ENCODE measurements around the gene KCNQ1. TPM values are rescaled to one million over a fixed set of nuclear protein-coding genes. Genes with fewer than 3 reads are reported as not detected.

The KCNQ1 gene
- total RNA-seq, 4 donors from 2014 or later = 5.6 to 46.8 (median 24.6) TPM

- Histone ChIP-seq H3K9me3 (no peaks in the 10 kb centered on the region), H3K4me3 (peak overlapping the region in 3 of 4 donors; percentile 13 to 32 (median 25)), H3K36me3 (no peaks in the 10 kb centered on the region), H3K4me1 (peaks cover 0 to 12% (median 11%) of the 10 kb centered on the region in 4 donors), H3K27ac (no peak overlapping the region), H3K27me3 (peaks cover 44% of the 10 kb centered on the region)
- WGBS, 2 donors (ENCODE audit: low coverage in 1 of 2) = 9% methylated on average over 77 of the region's 96 CpGs; no CpG with 5 or more reads in 1 of the 2 donors
- intact Hi-C loops (cut with DNase I; ENCODE audit: low total_unique reads) (no loop called here), in situ Hi-C loops (cut with MboI; ENCODE audit: low pct_ligation_motif_present in 1 of 4, low pct_unique_long_range_greater_than_20kb in 1 of 4, low sequenced_read_pairs in 3 of 4) (no loop called here)
- no peak for TF ChIP-seq EP300 (IDR thresholded peaks at IDR 0.05; ENCODE audit: low read depth)
- no peak for TF ChIP-seq POLR2AphosphoS5 (IDR thresholded peaks at IDR 0.05)
- TF ChIP-seq, protein P1, sequence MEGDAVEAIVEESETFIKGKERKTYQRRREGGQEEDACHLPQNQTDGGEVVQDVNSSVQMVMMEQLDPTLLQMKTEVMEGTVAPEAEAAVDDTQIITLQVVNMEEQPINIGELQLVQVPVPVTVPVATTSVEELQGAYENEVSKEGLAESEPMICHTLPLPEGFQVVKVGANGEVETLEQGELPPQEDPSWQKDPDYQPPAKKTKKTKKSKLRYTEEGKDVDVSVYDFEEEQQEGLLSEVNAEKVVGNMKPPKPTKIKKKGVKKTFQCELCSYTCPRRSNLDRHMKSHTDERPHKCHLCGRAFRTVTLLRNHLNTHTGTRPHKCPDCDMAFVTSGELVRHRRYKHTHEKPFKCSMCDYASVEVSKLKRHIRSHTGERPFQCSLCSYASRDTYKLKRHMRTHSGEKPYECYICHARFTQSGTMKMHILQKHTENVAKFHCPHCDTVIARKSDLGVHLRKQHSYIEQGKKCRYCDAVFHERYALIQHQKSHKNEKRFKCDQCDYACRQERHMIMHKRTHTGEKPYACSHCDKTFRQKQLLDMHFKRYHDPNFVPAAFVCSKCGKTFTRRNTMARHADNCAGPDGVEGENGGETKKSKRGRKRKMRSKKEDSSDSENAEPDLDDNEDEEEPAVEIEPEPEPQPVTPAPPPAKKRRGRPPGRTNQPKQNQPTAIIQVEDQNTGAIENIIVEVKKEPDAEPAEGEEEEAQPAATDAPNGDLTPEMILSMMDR (IDR thresholded peaks at IDR 0.05) = no peak
- no peak for TF ChIP-seq POLR2A (IDR thresholded peaks at IDR 0.05)
- DNase-seq = no peak
Observed at GRCh38 chr11:2862395-2863275, 417.8 kb downstream of the KCNQ1 start.

GRCh38 chr11:2863276-2863618 lies 418.4 kb downstream of the KCNQ1 start:
- TF ChIP-seq POLR2AphosphoS5 (IDR thresholded peaks at IDR 0.05) = no peak
- no peak for TF ChIP-seq POLR2A (IDR thresholded peaks at IDR 0.05)
- TF ChIP-seq, protein P1 (IDR thresholded peaks at IDR 0.05) = no peak
- TF ChIP-seq EP300 (IDR thresholded peaks at IDR 0.05; ENCODE audit: low read depth) = no peak
- H3K9me3 ChIP-seq = no peaks in the 10 kb centered on the region
- in situ Hi-C loops (cut with MboI; ENCODE audit: low pct_ligation_motif_present in 1 of 4, low pct_unique_long_range_greater_than_20kb in 1 of 4, low sequenced_read_pairs in 3 of 4) (no loop called here), intact Hi-C loops (cut with DNase I; ENCODE audit: low total_unique reads) (no loop called here)
- H3K36me3 ChIP-seq = no peaks in the 10 kb centered on the region
- no peak overlapping the region for H3K27ac ChIP-seq
- H3K27me3 ChIP-seq = peaks cover 50% of the 10 kb centered on the region
- 73 to 76% methylated on average over 5 to 13 of the region's 13 CpGs for WGBS, 2 donors (ENCODE audit: low coverage in 1 of 2)
- peaks cover 0 to 12% (median 11%) of the 10 kb centered on the region in 4 donors for H3K4me1 ChIP-seq
- H3K4me3 ChIP-seq = no peak overlapping the region
- no peak for DNase-seq

- 17 to 74% methylated on average over 1 to 10 of the region's 10 CpGs for WGBS, 2 donors (ENCODE audit: low coverage in 1 of 2)
- peaks cover 66% of the 10 kb centered on the region for H3K27me3 ChIP-seq
Observed at GRCh38 chr11:2864901-2865300, 420.1 kb downstream of the KCNQ1 start.

DNA sequence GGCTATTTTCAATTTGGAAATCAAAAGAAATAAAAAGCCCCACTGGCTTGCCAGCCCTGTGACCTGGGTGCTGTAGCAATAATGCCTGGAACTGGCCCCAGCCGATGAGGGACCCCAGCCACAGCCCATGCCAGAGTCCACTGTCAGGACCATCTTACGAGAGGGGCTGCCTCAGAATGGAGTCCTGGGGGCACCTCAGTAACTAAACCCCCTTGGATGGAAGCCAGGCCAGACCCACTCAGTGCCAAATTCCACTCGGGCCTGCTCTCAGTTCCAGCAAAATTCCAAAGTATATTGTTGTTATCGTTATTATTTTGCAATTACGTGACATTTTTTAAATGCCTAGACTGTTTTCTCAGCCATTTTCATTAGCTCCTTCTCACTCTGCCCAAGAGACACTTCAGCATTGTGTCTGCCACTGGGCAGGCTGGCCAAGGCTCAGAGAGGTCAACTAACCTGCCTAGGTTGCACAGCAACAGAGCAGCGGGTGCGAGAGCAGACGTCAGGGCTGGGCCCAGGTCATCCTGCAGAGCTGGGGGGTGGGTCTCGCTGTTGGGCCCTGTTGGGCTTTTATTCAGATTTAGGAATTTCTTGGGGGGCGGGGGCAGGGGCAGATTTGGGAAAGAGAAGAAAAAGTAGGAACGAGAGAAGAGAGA lies 421.2 kb downstream of the KCNQ1 start:
- 88 to 90% methylated on average over 10 to 11 of the region's 11 CpGs for WGBS, 2 donors (ENCODE audit: low coverage in 1 of 2)
- Histone ChIP-seq H3K36me3 (no peaks in the 10 kb centered on the region), H3K27me3 (peaks cover 78% of the 10 kb centered on the region), H3K4me3 (no peak overlapping the region), H3K27ac (no peak overlapping the region), H3K9me3 (no peaks in the 10 kb centered on the region), H3K4me1 (peaks cover 0 to 12% (median 11%) of the 10 kb centered on the region in 4 donors)
- DNase-seq = no peak
- in situ Hi-C loops (cut with MboI; ENCODE audit: low pct_ligation_motif_present in 1 of 4, low pct_unique_long_range_greater_than_20kb in 1 of 4, low sequenced_read_pairs in 3 of 4) (no loop called here), intact Hi-C loops (cut with DNase I; ENCODE audit: low total_unique reads) (no loop called here)
- TF ChIP-seq, protein P1 (IDR thresholded peaks at IDR 0.05) = no peak
- TF ChIP-seq POLR2A (IDR thresholded peaks at IDR 0.05) (no peak), EP300 (IDR thresholded peaks at IDR 0.05; ENCODE audit: low read depth) (no peak), POLR2AphosphoS5 (IDR thresholded peaks at IDR 0.05) (no peak)

More at GRCh38 chr11:2864901-2865300, 420.1 kb downstream of the KCNQ1 start:
- intact Hi-C loops (cut with DNase I; ENCODE audit: low total_unique reads) (no loop called here), in situ Hi-C loops (cut with MboI; ENCODE audit: low pct_ligation_motif_present in 1 of 4, low pct_unique_long_range_greater_than_20kb in 1 of 4, low sequenced_read_pairs in 3 of 4) (no loop called here)
- Histone ChIP-seq H3K4me1 (peaks cover 0 to 12% (median 11%) of the 10 kb centered on the region in 4 donors), H3K4me3 (no peak overlapping the region), H3K27ac (no peak overlapping the region), H3K9me3 (no peaks in the 10 kb centered on the region), H3K36me3 (no peaks in the 10 kb centered on the region)
- DNase-seq = no peak
- TF ChIP-seq POLR2A (IDR thresholded peaks at IDR 0.05) (no peak), POLR2AphosphoS5 (IDR thresholded peaks at IDR 0.05) (no peak), EP300 (IDR thresholded peaks at IDR 0.05; ENCODE audit: low read depth) (no peak)
- TF ChIP-seq, protein P1 (IDR thresholded peaks at IDR 0.05) = no peak
